Keratinocyte (primary cell): ENCODE measurements around the gene TUBA1B.

Experiments
- CTCF ChIP-seq, 3 experiments: IDR thresholded peaks in 1 of 3; conservative IDR thresholded peaks in 1 of 3; optimal IDR thresholded peaks in 1 of 3; 2 replicates in 2 of 3; 3 replicates in 1 of 3; pipeline versions ENCODE3 to v1.5.1; 2011; ENCODE audit warnings: low read length in 3 of 3, mild to moderate bottlenecking in 3 of 3, moderate library complexity in 2 of 3, control low read depth in 1 of 3, inconsistent platforms in 1 of 3; ENCODE audit not compliant: insufficient read depth in 2 of 3; ENCODE audit errors: extremely low read depth in 1 of 3
- EZH2 ChIP-seq: IDR thresholded peaks from one replicate; pipeline ENCODE4 v1.6.1; 2012; ENCODE audit warnings: inconsistent platforms, mild to moderate bottlenecking, low read length, moderate library complexity

- TF ChIP-seq CTCF (optimal IDR thresholded peaks at IDR 0.05 in 1 of 3, IDR thresholded peaks at IDR 0.05 in 1 of 3, conservative IDR thresholded peaks at IDR 0.05 in 1 of 3; ENCODE audit: extremely low read depth in 1 of 3, insufficient read depth in 2 of 3, low read length in 3 of 3) (no peak), EZH2 (no peak)
These were observed 42.3 kb downstream of the TUBA1B start for GRCh38 chr12:49088932-49089330.
